ENCODE results near the gene RAB22A.

The RAB22A gene

DNA sequence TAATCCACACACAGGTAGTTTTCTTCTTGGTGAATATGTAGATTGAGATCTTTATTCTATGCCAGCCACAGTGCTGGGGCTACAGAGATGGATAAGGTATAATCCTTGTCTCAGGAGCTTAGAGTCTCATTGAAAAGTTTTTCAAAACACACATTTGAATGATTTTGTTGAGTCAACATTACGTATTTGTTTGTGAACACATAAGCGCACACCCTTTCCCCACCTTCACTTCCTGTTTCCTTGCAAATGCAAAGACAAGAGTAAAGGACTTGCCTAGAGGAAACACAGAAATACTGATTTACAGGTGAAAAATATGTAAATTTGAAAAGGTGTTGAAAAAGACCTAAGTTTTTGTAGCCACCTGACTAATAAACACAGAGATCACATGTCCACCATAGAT is 107.3 kb downstream of the RAB22A start:
- DNase-seq (ENCODE audit: low spot score) = no peak

All from D341Med (cell line).